ENCODE measurements around the gene OOEP.
A peak's percentile ranks its signal among the peaks of the same experiment; 100 is the strongest.
"Not testable (repeated sequence)": the region's sequence is repeated elsewhere in the genome, so short reads cannot be mapped to it uniquely, and the experiment has no call there.

Gene OOEP

DNA sequence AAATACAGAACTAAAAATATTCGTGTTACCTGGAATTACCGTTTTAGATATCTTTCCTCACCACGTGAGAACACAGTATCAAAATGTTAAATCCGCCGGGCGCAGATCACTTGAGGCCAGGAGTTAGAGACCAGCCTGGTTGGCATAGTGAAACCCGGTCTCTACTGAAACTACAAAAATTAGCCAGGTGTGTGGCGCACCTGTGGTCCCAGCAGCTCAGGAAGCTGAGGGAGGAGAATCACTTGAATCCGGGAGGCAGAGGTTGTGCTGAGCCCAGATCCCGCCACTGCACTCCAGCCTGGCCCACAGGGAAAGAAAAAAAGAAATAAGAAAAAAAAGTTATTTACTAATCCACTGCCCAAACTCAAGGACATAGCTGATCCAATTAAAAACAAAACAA, 20.2 kb upstream of the OOEP start:
- peaks cover 4% of the 10 kb centered on the region for H3K27me3 ChIP-seq (ENCODE audit: control insufficient read depth, insufficient read depth, low read length, poor library complexity, severe bottlenecking)
- H3K9me3 ChIP-seq (ENCODE audit: control insufficient read depth, low read length), result no peaks in the 10 kb centered on the region
- H3K27ac ChIP-seq (ENCODE audit: insufficient read depth, low read depth, low read length, poor library complexity, severe bottlenecking), result no peak overlapping the region
- WGBS, 2 experiments, result 84 to 87% methylated on average over 9 to 10 of the region's 10 CpGs
- no peak overlapping the region for H3K4me3 ChIP-seq (ENCODE audit: insufficient read depth, low read depth, low read length)
- no peaks in the 10 kb centered on the region for H3K36me3 ChIP-seq (ENCODE audit: control insufficient read depth, insufficient read depth, low read length)
- H3K4me1 ChIP-seq (ENCODE audit: control insufficient read depth, insufficient read depth, low read length), result no peaks in the 10 kb centered on the region

DNA sequence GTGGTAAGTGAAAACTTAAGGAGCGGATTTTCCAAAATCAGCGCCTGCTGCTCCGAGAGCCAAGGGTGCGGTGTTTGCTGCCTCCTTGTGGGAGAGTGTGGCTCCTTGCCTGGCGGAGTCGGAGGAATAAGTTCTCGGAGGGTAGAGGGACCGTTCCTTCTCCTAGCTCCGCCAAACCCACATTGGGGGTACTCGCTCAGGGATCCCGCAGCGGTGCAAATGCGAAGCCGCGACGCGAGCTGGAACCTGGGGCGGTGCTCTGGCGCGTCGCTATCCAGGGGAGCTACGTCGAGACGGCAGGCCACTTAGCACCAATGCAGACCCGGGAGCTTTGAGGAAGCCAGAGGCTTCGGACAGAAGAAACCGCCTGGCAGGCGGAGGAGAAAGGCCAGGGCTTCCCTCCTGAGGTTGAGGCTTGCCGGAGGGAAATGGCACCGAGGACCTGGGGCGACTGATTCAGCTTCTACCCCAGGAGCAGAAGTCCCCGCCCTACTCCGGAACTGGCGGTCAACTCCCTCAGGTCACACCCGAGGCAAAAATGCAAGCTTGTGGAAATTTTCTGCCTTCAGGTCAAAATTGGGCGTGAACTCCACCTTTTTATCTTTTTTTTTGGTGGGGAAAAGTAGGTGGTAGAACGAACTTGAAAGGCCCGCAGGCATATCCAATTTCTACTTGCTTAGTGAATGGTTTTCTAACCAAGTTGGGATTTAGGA, 19.3 kb upstream of the OOEP start:
- no peaks in the 10 kb centered on the region for H3K36me3 ChIP-seq (ENCODE audit: control insufficient read depth, insufficient read depth, low read length)
- peaks cover 4% of the 10 kb centered on the region for H3K27me3 ChIP-seq (ENCODE audit: control insufficient read depth, insufficient read depth, low read length, poor library complexity, severe bottlenecking)
- no peak overlapping the region for H3K27ac ChIP-seq (ENCODE audit: insufficient read depth, low read depth, low read length, poor library complexity, severe bottlenecking)
- peak overlapping the region; percentile 57 for H3K4me3 ChIP-seq (ENCODE audit: insufficient read depth, low read depth, low read length)
- H3K4me1 ChIP-seq (ENCODE audit: control insufficient read depth, insufficient read depth, low read length), result no peaks in the 10 kb centered on the region
- WGBS, 2 experiments, result 3 to 5% methylated on average over 38 of the region's 38 CpGs
- no peaks in the 10 kb centered on the region for H3K9me3 ChIP-seq (ENCODE audit: control insufficient read depth, low read length)

DNA sequence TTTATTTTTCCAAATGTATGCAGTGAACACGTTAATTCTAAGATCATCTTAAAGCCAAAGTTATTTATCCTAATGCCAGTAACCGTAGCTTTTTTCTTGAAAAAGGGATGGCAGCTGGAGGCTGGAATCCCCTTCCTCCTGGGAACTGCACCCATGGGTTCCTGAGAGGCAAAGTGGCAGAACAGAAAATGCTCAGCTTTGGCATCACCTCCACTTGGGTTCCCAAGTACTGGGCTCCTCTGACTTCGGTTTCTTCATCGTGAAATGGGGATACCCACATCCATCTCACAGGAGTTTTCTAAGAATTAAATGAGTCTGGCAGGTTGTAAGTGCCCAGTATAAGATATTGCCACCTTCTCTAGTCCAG, 18.7 kb upstream of the OOEP start:
- no peaks in the 10 kb centered on the region for H3K4me1 ChIP-seq (ENCODE audit: control insufficient read depth, insufficient read depth, low read length)
- H3K36me3 ChIP-seq (ENCODE audit: control insufficient read depth, insufficient read depth, low read length), result no peaks in the 10 kb centered on the region
- WGBS, 2 experiments, result 52 to 57% methylated on average over 4 of the region's 4 CpGs
- H3K9me3 ChIP-seq (ENCODE audit: control insufficient read depth, low read length), result no peaks in the 10 kb centered on the region
- peaks cover 4% of the 10 kb centered on the region for H3K27me3 ChIP-seq (ENCODE audit: control insufficient read depth, insufficient read depth, low read length, poor library complexity, severe bottlenecking)
- no peak overlapping the region for H3K27ac ChIP-seq (ENCODE audit: insufficient read depth, low read depth, low read length, poor library complexity, severe bottlenecking)
- H3K4me3 ChIP-seq (ENCODE audit: insufficient read depth, low read depth, low read length), result peak overlapping the region; percentile 57

DNA sequence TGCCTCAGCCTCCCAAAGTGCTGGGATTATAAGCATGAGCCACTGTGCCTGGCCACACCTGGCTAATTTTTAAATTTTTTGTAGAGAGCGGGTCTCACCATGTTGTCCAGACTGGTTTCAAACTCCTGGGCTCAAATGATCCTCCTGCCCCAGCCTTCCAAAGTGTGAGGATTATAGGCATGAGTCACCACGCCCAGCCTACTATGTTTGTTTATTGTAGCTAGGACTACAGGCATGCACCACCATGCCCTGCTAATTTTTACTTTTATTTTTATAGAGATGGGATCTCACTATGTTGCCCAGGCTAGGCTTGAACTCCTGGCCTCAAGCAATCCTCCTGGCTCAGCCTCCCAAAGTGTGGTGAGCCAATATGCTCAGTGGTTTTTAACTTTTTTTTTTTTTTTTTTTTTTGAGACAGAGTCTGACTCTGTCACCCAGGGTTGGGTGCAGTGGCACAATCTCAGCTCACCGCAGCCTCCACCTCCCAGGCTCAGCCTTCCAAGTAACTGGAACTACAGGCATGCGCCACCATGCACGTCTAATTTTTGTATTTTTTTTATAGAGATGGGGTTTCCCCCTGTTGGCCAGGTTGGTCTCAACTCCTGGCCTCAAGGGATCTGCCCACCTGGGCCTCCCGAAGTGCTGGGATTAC, 12.9 kb upstream of the OOEP start:
- Histone ChIP-seq H3K4me1 (ENCODE audit: control insufficient read depth, insufficient read depth, low read length) (no peaks in the 10 kb centered on the region), H3K4me3 (ENCODE audit: insufficient read depth, low read depth, low read length) (no peak overlapping the region), H3K27me3 (ENCODE audit: control insufficient read depth, insufficient read depth, low read length, poor library complexity, severe bottlenecking) (no peaks in the 10 kb centered on the region), H3K27ac (ENCODE audit: insufficient read depth, low read depth, low read length, poor library complexity, severe bottlenecking) (no peak overlapping the region), H3K36me3 (ENCODE audit: control insufficient read depth, insufficient read depth, low read length) (no peaks in the 10 kb centered on the region), H3K9me3 (ENCODE audit: control insufficient read depth, low read length) (no peaks in the 10 kb centered on the region)
- 94 to 95% methylated on average over 6 of the region's 6 CpGs for WGBS, 2 experiments

DNA sequence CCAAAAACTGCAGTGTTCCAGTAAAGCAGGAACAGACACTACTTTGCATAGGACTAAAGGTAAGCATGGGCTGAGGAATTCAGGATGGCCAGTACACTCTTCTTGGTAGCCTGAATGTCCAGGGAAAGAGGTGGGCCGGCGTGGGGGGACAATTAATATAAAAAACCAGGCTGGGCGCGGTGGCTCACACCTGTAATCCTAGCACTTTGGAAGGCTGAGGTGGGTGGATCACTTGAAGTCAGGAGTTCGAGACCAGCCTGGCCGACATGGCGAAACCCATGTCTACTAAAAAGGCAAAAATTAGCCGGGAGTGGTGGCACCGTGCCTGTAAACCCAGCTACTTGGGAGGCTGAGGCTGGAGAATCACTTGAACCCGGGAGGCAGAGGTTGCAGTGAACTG, 11.8 kb upstream of the OOEP start:
- H3K4me1 ChIP-seq (ENCODE audit: control insufficient read depth, insufficient read depth, low read length); H3K27ac ChIP-seq (ENCODE audit: insufficient read depth, low read depth, low read length, poor library complexity, severe bottlenecking); H3K27me3 ChIP-seq (ENCODE audit: control insufficient read depth, insufficient read depth, low read length, poor library complexity, severe bottlenecking); H3K36me3 ChIP-seq (ENCODE audit: control insufficient read depth, insufficient read depth, low read length); H3K4me3 ChIP-seq (ENCODE audit: insufficient read depth, low read depth, low read length); H3K9me3 ChIP-seq (ENCODE audit: control insufficient read depth, low read length): not testable (repeated sequence)
- 91 to 94% methylated on average over 10 of the region's 10 CpGs for WGBS, 2 experiments

DNA sequence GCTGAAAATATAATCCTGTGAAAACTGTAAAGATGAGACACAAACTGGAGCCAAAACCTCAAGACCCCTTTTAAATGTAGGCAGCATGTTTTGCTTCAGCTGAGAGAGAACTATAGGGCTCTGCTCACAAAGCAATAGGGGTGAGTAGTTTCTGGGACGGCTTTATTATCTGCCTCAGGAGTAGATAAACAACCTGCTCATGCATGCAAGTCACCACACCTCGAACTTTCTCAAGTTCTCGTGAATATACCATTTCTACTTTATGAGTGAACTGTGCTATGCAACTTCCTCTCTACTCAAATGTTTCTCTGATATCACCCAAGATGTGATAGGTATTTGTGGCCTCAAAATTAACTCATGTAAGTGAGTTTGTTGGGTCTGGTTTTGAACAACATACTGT, 7.5 kb upstream of the OOEP start:
- no peak overlapping the region for H3K4me3 ChIP-seq (ENCODE audit: insufficient read depth, low read depth, low read length)
- no peaks in the 10 kb centered on the region for H3K9me3 ChIP-seq (ENCODE audit: control insufficient read depth, low read length)
- no peaks in the 10 kb centered on the region for H3K4me1 ChIP-seq (ENCODE audit: control insufficient read depth, insufficient read depth, low read length)
- H3K27me3 ChIP-seq (ENCODE audit: control insufficient read depth, insufficient read depth, low read length, poor library complexity, severe bottlenecking), result no peaks in the 10 kb centered on the region
- H3K36me3 ChIP-seq (ENCODE audit: control insufficient read depth, insufficient read depth, low read length), result no peaks in the 10 kb centered on the region
- WGBS, 2 experiments, result 91 to 92% methylated on average over 3 of the region's 3 CpGs
- H3K27ac ChIP-seq (ENCODE audit: insufficient read depth, low read depth, low read length, poor library complexity, severe bottlenecking), result no peak overlapping the region

DNA sequence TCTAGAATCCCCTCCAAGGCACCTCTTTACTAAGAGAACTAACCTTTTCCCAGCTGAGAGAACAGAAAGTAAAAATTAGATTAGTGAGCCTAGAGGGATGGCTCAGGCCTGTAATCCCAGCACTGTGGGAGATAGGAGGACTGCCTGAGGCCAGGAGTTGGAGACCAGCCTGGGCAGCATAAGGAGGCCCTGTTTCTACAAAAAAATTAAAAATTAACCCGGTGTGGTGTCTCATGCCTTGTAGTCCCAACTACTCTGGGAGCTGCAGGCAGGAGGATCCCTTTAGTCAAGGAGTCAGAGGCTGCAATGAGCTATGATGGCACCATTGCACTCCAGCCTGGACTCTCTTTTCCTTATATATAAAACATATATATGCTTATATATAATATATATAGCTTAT, 5.5 kb upstream of the OOEP start:
- H3K9me3 ChIP-seq (ENCODE audit: control insufficient read depth, low read length), result no peaks in the 10 kb centered on the region
- no peak overlapping the region for H3K27ac ChIP-seq (ENCODE audit: insufficient read depth, low read depth, low read length, poor library complexity, severe bottlenecking)
- no peaks in the 10 kb centered on the region for H3K27me3 ChIP-seq (ENCODE audit: control insufficient read depth, insufficient read depth, low read length, poor library complexity, severe bottlenecking)
- H3K36me3 ChIP-seq (ENCODE audit: control insufficient read depth, insufficient read depth, low read length), result no peaks in the 10 kb centered on the region
- no peaks in the 10 kb centered on the region for H3K4me1 ChIP-seq (ENCODE audit: control insufficient read depth, insufficient read depth, low read length)
- no peak overlapping the region for H3K4me3 ChIP-seq (ENCODE audit: insufficient read depth, low read depth, low read length)
- WGBS, 2 experiments, result 94 to 96% methylated on average over 1 of the region's 1 CpG

DNA sequence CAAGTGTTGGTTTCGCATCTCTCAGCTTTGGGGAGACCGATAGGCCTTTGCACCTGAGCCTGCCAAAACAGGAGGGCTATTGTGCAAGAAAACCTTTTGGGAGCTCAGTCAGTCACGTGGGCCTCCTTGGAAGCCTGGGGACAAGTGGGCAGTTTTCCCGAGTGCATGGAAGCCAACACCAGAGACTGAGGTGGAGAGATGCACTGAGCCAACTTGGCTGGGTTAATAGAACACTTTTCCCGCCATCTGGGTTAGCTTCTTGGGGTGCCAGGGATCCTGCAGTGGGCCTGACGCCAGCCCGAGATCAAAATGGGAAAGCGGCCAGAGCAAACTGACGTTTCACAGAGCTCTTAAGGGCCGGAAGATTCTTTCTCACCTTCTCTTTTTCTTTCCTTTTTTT, 2.8 kb upstream of the OOEP start:
- 92 to 94% methylated on average over 10 of the region's 10 CpGs for WGBS, 2 experiments
- no peak overlapping the region for H3K4me3 ChIP-seq (ENCODE audit: insufficient read depth, low read depth, low read length)

DNA sequence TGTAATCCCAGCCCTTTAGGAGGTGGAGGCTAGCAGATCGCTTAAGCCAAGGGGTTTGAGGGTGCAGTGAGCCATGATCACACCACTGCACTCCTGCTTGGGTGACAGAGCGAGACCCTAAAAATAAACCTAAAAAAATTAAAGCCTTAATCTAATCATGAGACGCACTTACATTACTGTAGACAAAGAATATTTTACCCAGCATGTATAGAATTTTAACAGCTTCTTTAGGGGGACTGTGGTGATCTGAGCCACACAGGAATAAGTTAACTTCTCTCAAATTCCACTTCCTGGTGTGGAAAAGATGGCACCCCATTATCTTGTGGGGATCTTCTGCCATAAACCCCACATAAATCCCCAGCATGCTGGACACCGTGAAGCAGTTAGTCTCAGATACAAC, 2.3 kb upstream of the OOEP start:
- Histone ChIP-seq H3K27ac (ENCODE audit: insufficient read depth, low read depth, low read length, poor library complexity, severe bottlenecking) (no peak overlapping the region), H3K9me3 (ENCODE audit: control insufficient read depth, low read length) (no peaks in the 10 kb centered on the region), H3K4me1 (ENCODE audit: control insufficient read depth, insufficient read depth, low read length) (no peaks in the 10 kb centered on the region), H3K27me3 (ENCODE audit: control insufficient read depth, insufficient read depth, low read length, poor library complexity, severe bottlenecking) (no peaks in the 10 kb centered on the region), H3K36me3 (ENCODE audit: control insufficient read depth, insufficient read depth, low read length) (no peaks in the 10 kb centered on the region), H3K4me3 (ENCODE audit: insufficient read depth, low read depth, low read length) (no peak overlapping the region)
- WGBS, 2 experiments, result 90 to 93% methylated on average over 4 of the region's 4 CpGs

More for the DNA sequence above, 2.8 kb upstream of the OOEP start:
- H3K9me3 ChIP-seq (ENCODE audit: control insufficient read depth, low read length), result no peaks in the 10 kb centered on the region
- no peaks in the 10 kb centered on the region for H3K27me3 ChIP-seq (ENCODE audit: control insufficient read depth, insufficient read depth, low read length, poor library complexity, severe bottlenecking)
- H3K27ac ChIP-seq (ENCODE audit: insufficient read depth, low read depth, low read length, poor library complexity, severe bottlenecking), result no peak overlapping the region
- H3K4me1 ChIP-seq (ENCODE audit: control insufficient read depth, insufficient read depth, low read length), result no peaks in the 10 kb centered on the region
- H3K36me3 ChIP-seq (ENCODE audit: control insufficient read depth, insufficient read depth, low read length), result no peaks in the 10 kb centered on the region

DNA sequence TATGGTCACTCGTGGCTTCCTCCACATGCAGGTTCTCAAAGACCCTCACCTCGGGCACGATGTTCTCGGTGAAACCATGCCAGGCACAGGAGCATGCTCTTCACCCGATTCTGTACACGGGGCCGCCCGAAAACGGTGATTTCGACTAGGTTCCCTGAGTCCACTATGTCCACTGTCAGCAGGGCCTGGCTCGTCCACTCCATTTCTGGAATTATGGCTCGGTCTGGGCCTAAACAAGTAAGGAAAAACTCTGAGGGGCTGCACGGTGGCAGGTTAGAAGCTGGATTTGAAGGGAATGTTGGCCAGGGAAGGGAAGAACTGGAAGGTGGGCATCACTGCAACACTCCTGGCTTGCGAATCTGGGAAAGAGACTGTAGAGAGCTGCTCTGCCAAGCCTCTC, 540 bp downstream of the OOEP start:
- H3K4me1 ChIP-seq (ENCODE audit: control insufficient read depth, insufficient read depth, low read length), result no peaks in the 10 kb centered on the region
- H3K27ac ChIP-seq (ENCODE audit: insufficient read depth, low read depth, low read length, poor library complexity, severe bottlenecking), result no peak overlapping the region
- 95% methylated on average over 14 of the region's 14 CpGs for WGBS, 2 experiments
- H3K9me3 ChIP-seq (ENCODE audit: control insufficient read depth, low read length), result no peaks in the 10 kb centered on the region
- H3K4me3 ChIP-seq (ENCODE audit: insufficient read depth, low read depth, low read length), result no peak overlapping the region
- no peaks in the 10 kb centered on the region for H3K27me3 ChIP-seq (ENCODE audit: control insufficient read depth, insufficient read depth, low read length, poor library complexity, severe bottlenecking)
- H3K36me3 ChIP-seq (ENCODE audit: control insufficient read depth, insufficient read depth, low read length), result no peaks in the 10 kb centered on the region
